ENCODE measurements around the gene KRTAP10-5. TPM values are rescaled to one million over a fixed set of nuclear protein-coding genes. Genes with fewer than 3 reads are reported as not detected.

Gene KRTAP10-5
- total RNA-seq, 1 experiment from 2014 or later = not detected

DNA sequence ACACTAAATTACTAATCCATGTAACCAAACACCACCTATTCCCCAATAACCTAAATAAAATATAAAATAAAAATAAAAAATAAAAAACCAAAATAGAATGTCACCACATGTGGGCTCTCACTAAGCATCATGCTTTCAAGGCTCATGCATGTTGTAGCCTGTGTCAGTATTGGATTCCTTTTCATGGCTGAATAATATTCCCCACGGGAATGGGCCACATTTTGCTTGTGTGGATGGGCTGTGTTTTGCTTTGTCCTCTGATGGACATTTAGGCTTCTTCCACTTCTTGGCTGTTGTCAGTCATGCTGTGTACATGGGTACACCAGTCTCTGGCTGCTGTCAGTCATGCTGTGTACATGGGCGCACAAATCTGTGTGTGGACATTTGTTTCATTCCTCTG lies 8.7 kb upstream of the KRTAP10-5 start:
- peaks cover 3% of the 10 kb centered on the region; the same call in 1 of the 2 replicates for H3K27me3 Mint-ChIP-seq (ENCODE audit: low read depth)
- H3K4me3 Mint-ChIP-seq = no peak overlapping the region
- no peak for TF ChIP-seq NR2C2 (CRISPR knock-in tag; IDR thresholded peaks at IDR 0.05)
- ChIA-PET POLR2A (no interaction called here), CTCF (no interaction called here)
- H3K27ac Mint-ChIP-seq = no peak overlapping the region
- H3K4me1 Mint-ChIP-seq = peaks cover 13% of the 10 kb centered on the region
- no peak for DNase-seq (ENCODE audit: low spot score)
- H3K36me3 Mint-ChIP-seq = no peaks in the 10 kb centered on the region
- peaks cover 24% of the 10 kb centered on the region for H3K9me3 Mint-ChIP-seq
- no peak for ATAC-seq

DNA sequence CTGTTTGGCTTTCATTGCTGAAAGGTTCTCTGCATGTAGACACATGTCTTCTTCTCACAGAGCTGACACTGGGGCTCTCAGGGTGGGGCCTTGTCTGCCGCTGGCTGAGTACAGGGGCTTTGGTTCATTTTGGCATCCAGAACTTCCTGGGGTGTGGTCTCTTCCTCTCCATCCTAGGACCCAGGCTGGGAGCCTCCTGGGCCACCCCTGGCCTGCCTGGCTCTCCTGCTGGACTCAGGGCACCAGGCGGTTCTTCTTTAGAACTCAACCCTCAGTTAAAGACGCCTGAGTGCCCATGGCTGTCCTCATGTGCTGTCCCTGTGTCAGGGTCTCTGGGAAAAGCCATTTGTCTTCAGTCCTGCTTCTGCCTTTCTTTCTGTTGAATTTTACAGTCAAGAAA lies 5.5 kb upstream of the KRTAP10-5 start:
- ChIA-PET CTCF (no interaction called here), POLR2A (no interaction called here)
- ATAC-seq = no peak

DNA sequence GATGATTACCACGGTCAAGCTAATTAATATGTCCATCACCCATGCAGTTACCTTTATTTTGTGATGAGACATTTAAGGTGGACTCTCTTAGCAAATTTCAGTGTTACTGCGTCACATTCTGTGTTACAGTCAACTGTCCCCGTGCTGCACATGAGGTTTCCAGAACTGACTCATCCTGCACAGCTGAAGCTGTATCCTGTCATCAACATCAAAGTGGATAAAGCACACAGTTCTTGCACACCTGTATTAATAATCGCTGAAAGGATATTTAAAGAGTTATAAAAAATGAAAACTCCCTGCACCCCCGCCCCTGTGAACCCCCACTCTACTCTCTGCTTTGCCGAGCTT lies 3.4 kb upstream of the KRTAP10-5 start:
- peaks cover 6% of the 10 kb centered on the region; the same call in 1 of the 2 replicates for H3K36me3 Mint-ChIP-seq
- no peak for ATAC-seq
- DNase-seq (ENCODE audit: low spot score) = no peak
- H3K4me3 Mint-ChIP-seq = no peak overlapping the region
- ChIA-PET CTCF (no interaction called here), POLR2A (no interaction called here)
- H3K9me3 Mint-ChIP-seq = peaks cover 36% of the 10 kb centered on the region
- H3K27ac Mint-ChIP-seq = no peak overlapping the region
- peaks cover 6% of the 10 kb centered on the region; the same call in 1 of the 2 replicates for H3K4me1 Mint-ChIP-seq
- peaks cover 3% of the 10 kb centered on the region; the same call in 1 of the 2 replicates for H3K27me3 Mint-ChIP-seq (ENCODE audit: low read depth)
- TF ChIP-seq ELF4 (CRISPR knock-in tag; IDR thresholded peaks at IDR 0.05; ENCODE audit: low read depth) (no peak), SMAD3 (CRISPR knock-in tag; IDR thresholded peaks at IDR 0.05; ENCODE audit: borderline replicate concordance) (no peak), ZNF138 (CRISPR knock-in tag; conservative IDR thresholded peaks at IDR 0.05) (no peak), FOXK1 (CRISPR knock-in tag; IDR thresholded peaks at IDR 0.05) (no peak)
- TF ChIP-seq, protein P1, sequence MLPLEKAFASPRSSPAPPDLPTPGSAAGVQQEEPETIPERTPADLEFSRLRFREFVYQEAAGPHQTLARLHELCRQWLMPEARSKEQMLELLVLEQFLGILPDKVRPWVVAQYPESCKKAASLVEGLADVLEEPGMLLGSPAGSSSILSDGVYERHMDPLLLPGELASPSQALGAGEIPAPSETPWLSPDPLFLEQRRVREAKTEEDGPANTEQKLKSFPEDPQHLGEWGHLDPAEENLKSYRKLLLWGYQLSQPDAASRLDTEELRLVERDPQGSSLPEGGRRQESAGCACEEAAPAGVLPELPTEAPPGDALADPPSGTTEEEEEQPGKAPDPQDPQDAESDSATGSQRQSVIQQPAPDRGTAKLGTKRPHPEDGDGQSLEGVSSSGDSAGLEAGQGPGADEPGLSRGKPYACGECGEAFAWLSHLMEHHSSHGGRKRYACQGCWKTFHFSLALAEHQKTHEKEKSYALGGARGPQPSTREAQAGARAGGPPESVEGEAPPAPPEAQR (CRISPR knock-in tag; IDR thresholded peaks at IDR 0.05) = no peak
- TF ChIP-seq, protein P2, sequence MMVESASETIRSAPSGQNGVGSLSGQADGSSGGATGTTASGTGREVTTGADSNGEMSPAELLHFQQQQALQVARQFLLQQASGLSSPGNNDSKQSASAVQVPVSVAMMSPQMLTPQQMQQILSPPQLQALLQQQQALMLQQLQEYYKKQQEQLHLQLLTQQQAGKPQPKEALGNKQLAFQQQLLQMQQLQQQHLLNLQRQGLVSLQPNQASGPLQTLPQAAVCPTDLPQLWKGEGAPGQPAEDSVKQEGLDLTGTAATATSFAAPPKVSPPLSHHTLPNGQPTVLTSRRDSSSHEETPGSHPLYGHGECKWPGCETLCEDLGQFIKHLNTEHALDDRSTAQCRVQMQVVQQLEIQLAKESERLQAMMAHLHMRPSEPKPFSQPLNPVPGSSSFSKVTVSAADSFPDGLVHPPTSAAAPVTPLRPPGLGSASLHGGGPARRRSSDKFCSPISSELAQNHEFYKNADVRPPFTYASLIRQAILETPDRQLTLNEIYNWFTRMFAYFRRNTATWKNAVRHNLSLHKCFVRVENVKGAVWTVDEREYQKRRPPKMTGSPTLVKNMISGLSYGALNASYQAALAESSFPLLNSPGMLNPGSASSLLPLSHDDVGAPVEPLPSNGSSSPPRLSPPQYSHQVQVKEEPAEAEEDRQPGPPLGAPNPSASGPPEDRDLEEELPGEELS (CRISPR knock-in tag; IDR thresholded peaks at IDR 0.05) = no peak
- TF ChIP-seq, protein P3, sequence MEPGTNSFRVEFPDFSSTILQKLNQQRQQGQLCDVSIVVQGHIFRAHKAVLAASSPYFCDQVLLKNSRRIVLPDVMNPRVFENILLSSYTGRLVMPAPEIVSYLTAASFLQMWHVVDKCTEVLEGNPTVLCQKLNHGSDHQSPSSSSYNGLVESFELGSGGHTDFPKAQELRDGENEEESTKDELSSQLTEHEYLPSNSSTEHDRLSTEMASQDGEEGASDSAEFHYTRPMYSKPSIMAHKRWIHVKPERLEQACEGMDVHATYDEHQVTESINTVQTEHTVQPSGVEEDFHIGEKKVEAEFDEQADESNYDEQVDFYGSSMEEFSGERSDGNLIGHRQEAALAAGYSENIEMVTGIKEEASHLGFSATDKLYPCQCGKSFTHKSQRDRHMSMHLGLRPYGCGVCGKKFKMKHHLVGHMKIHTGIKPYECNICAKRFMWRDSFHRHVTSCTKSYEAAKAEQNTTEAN (CRISPR knock-in tag; IDR thresholded peaks at IDR 0.05) = no peak

More for the DNA sequence above, 5.5 kb upstream of the KRTAP10-5 start:
- H3K4me1 Mint-ChIP-seq = no peaks in the 10 kb centered on the region; the same call in 1 of the 2 replicates
- H3K27ac Mint-ChIP-seq = no peak overlapping the region
- TF ChIP-seq, protein P4, sequence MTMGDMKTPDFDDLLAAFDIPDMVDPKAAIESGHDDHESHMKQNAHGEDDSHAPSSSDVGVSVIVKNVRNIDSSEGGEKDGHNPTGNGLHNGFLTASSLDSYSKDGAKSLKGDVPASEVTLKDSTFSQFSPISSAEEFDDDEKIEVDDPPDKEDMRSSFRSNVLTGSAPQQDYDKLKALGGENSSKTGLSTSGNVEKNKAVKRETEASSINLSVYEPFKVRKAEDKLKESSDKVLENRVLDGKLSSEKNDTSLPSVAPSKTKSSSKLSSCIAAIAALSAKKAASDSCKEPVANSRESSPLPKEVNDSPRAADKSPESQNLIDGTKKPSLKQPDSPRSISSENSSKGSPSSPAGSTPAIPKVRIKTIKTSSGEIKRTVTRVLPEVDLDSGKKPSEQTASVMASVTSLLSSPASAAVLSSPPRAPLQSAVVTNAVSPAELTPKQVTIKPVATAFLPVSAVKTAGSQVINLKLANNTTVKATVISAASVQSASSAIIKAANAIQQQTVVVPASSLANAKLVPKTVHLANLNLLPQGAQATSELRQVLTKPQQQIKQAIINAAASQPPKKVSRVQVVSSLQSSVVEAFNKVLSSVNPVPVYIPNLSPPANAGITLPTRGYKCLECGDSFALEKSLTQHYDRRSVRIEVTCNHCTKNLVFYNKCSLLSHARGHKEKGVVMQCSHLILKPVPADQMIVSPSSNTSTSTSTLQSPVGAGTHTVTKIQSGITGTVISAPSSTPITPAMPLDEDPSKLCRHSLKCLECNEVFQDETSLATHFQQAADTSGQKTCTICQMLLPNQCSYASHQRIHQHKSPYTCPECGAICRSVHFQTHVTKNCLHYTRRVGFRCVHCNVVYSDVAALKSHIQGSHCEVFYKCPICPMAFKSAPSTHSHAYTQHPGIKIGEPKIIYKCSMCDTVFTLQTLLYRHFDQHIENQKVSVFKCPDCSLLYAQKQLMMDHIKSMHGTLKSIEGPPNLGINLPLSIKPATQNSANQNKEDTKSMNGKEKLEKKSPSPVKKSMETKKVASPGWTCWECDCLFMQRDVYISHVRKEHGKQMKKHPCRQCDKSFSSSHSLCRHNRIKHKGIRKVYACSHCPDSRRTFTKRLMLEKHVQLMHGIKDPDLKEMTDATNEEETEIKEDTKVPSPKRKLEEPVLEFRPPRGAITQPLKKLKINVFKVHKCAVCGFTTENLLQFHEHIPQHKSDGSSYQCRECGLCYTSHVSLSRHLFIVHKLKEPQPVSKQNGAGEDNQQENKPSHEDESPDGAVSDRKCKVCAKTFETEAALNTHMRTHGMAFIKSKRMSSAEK (CRISPR knock-in tag; IDR thresholded peaks at IDR 0.05; ENCODE audit: borderline replicate concordance) = no peak
- TF ChIP-seq, protein P5, sequence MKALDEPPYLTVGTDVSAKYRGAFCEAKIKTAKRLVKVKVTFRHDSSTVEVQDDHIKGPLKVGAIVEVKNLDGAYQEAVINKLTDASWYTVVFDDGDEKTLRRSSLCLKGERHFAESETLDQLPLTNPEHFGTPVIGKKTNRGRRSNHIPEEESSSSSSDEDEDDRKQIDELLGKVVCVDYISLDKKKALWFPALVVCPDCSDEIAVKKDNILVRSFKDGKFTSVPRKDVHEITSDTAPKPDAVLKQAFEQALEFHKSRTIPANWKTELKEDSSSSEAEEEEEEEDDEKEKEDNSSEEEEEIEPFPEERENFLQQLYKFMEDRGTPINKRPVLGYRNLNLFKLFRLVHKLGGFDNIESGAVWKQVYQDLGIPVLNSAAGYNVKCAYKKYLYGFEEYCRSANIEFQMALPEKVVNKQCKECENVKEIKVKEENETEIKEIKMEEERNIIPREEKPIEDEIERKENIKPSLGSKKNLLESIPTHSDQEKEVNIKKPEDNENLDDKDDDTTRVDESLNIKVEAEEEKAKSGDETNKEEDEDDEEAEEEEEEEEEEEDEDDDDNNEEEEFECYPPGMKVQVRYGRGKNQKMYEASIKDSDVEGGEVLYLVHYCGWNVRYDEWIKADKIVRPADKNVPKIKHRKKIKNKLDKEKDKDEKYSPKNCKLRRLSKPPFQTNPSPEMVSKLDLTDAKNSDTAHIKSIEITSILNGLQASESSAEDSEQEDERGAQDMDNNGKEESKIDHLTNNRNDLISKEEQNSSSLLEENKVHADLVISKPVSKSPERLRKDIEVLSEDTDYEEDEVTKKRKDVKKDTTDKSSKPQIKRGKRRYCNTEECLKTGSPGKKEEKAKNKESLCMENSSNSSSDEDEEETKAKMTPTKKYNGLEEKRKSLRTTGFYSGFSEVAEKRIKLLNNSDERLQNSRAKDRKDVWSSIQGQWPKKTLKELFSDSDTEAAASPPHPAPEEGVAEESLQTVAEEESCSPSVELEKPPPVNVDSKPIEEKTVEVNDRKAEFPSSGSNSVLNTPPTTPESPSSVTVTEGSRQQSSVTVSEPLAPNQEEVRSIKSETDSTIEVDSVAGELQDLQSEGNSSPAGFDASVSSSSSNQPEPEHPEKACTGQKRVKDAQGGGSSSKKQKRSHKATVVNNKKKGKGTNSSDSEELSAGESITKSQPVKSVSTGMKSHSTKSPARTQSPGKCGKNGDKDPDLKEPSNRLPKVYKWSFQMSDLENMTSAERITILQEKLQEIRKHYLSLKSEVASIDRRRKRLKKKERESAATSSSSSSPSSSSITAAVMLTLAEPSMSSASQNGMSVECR (CRISPR knock-in tag; IDR thresholded peaks at IDR 0.05; ENCODE audit: borderline replicate concordance) = no peak
- TF ChIP-seq RORB (CRISPR knock-in tag; IDR thresholded peaks at IDR 0.05) = no peak
- TF ChIP-seq, protein P6, sequence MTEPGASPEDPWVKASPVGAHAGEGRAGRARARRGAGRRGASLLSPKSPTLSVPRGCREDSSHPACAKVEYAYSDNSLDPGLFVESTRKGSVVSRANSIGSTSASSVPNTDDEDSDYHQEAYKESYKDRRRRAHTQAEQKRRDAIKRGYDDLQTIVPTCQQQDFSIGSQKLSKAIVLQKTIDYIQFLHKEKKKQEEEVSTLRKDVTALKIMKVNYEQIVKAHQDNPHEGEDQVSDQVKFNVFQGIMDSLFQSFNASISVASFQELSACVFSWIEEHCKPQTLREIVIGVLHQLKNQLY (CRISPR knock-in tag; IDR thresholded peaks at IDR 0.05) = no peak
- TF ChIP-seq ZBTB21 (CRISPR knock-in tag; IDR thresholded peaks at IDR 0.05; ENCODE audit: borderline replicate concordance) = no peak
- TF ChIP-seq CBFB (CRISPR knock-in tag; IDR thresholded peaks at IDR 0.05; ENCODE audit: low read depth) = no peak
- no peak for DNase-seq (ENCODE audit: low spot score)
- H3K9me3 Mint-ChIP-seq = peaks cover 39% of the 10 kb centered on the region
- H3K27me3 Mint-ChIP-seq (ENCODE audit: low read depth) = peaks cover 3% of the 10 kb centered on the region; the same call in 1 of the 2 replicates
- H3K4me3 Mint-ChIP-seq = no peak overlapping the region
- H3K36me3 Mint-ChIP-seq = peaks cover 6% of the 10 kb centered on the region; the same call in 1 of the 2 replicates
